Glutamatergic neuron (in vitro differentiated cells): ENCODE data around the gene NLRP6. TPM values are rescaled to one million over a fixed set of nuclear protein-coding genes. Genes with fewer than 3 reads are reported as not detected.

Source experiments
- DNase-seq: peaks from one replicate; pipeline ENCODE4 v3.0.0; 2022
- H3K27ac Mint-ChIP-seq: one replicate; pipeline ENCODE4 v1.8.0; 2020; ENCODE audit warnings: mild to moderate bottlenecking, mixed read lengths, inconsistent platforms; ENCODE audit not compliant: unreplicated experiment
- H3K27me3 Mint-ChIP-seq: one replicate; pipeline ENCODE4 v1.8.0; 2020; ENCODE audit warnings: mild to moderate bottlenecking, moderate library complexity, mixed read lengths, inconsistent platforms; ENCODE audit not compliant: unreplicated experiment
- H3K36me3 Mint-ChIP-seq: one replicate; pipeline ENCODE4 v1.8.0; 2020; ENCODE audit warnings: mild to moderate bottlenecking, mixed read lengths, inconsistent platforms; ENCODE audit not compliant: unreplicated experiment
- H3K4me1 Mint-ChIP-seq: one replicate; pipeline ENCODE4 v1.8.0; 2020; ENCODE audit warnings: mild to moderate bottlenecking, low read depth, mixed read lengths, inconsistent platforms; ENCODE audit not compliant: unreplicated experiment
- H3K4me3 Mint-ChIP-seq: one replicate; pipeline ENCODE4 v1.8.0; 2020; ENCODE audit warnings: mild to moderate bottlenecking, mixed read lengths, inconsistent platforms; ENCODE audit not compliant: unreplicated experiment
- H3K9me3 Mint-ChIP-seq: one replicate; pipeline ENCODE4 v1.8.0; 2020; ENCODE audit warnings: mild to moderate bottlenecking, moderate library complexity, mixed read lengths, inconsistent platforms; ENCODE audit not compliant: unreplicated experiment
- CTCF ChIP-seq: fragments of 200-600 bp; sonication (generic); IDR thresholded peaks from one replicate; pipeline ENCODE4 v1.5.0; 2021; ENCODE audit not compliant: partially characterized antibody, unreplicated experiment
- total RNA-seq: library from RNA; stranded (reverse); fragmentation: NEBNext Ultra II Directional; extraction: Animal tissue kit (Norgen Biotek cat#: 25700); gene quantifications from one replicate; pipeline ENCODE4 v1.2.1, GENCODE V29; 2021; ENCODE audit not compliant: unreplicated experiment

Gene NLRP6
- total RNA-seq, 1 donor from 2014 or later = not detected

GRCh38 chr11:271319-271715, 6.9 kb upstream of the NLRP6 start:
- no peaks in the 10 kb centered on the region for H3K4me1 Mint-ChIP-seq
- H3K27ac Mint-ChIP-seq = no peak overlapping the region
- peaks cover 18% of the 10 kb centered on the region for H3K9me3 Mint-ChIP-seq
- H3K36me3 Mint-ChIP-seq = peaks cover 5% of the 10 kb centered on the region
- H3K4me3 Mint-ChIP-seq = no peak overlapping the region
- no peak for DNase-seq
- TF ChIP-seq CTCF = no peak
- H3K27me3 Mint-ChIP-seq = peaks cover 3% of the 10 kb centered on the region

DNA sequence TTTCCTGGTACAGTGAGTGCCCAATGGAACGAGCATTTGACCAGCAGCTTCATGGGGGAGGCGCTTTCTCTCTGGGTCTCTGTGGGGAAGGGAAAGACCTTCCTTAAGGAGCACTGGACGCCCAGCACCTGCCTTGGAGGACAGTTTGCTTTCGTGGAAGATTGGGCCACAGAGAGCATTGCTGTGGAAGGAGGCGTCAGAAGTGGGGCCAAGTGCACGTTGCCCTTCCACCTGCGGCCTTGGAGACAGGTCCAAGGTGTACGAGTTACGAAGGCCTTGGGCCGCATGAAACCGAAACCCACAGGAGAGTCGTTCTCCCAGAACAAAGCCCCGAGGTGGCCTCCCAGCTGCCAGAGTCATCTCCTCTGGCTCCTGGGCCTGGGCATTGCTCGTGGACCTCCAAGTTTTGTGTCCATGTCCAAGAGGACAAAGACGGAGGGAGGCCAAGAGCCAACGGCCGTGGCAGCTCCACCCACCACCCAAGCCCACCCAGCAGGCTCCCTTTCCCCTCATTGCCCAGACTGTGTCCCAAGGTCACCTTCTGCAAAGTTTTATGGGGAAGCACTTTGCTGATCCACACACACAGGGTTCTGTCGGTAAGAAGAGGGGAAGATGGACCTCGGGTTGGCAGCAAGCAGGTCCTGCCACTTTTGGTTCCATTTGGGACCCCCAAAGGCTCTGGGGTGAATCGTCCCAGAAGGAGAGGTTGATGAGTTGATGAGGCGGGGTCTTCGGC, 5.8 kb upstream of the NLRP6 start:
- no peaks in the 10 kb centered on the region for H3K4me1 Mint-ChIP-seq
- peaks cover 10% of the 10 kb centered on the region for H3K36me3 Mint-ChIP-seq

GRCh38 chr11:272931-273198, 5.3 kb upstream of the NLRP6 start:
- Mint-ChIP-seq H3K36me3 (peaks cover 10% of the 10 kb centered on the region), H3K27me3 (peaks cover 5% of the 10 kb centered on the region), H3K27ac (no peak overlapping the region), H3K4me1 (no peaks in the 10 kb centered on the region), H3K9me3 (peaks cover 16% of the 10 kb centered on the region), H3K4me3 (no peak overlapping the region)
- TF ChIP-seq CTCF = no peak
- DNase-seq = no peak

More for the DNA sequence above, 5.8 kb upstream of the NLRP6 start:
- TF ChIP-seq CTCF = no peak
- H3K9me3 Mint-ChIP-seq = peaks cover 16% of the 10 kb centered on the region
- DNase-seq = no peak
- no peak overlapping the region for H3K27ac Mint-ChIP-seq
- H3K27me3 Mint-ChIP-seq = peaks cover 3% of the 10 kb centered on the region
- no peak overlapping the region for H3K4me3 Mint-ChIP-seq

GRCh38 chr11:276219-276618, 2.0 kb upstream of the NLRP6 start:
- H3K27ac Mint-ChIP-seq = no peak overlapping the region
- no peaks in the 10 kb centered on the region for H3K4me1 Mint-ChIP-seq
- H3K27me3 Mint-ChIP-seq = peaks cover 8% of the 10 kb centered on the region
- no peak for TF ChIP-seq CTCF
- no peak for DNase-seq
- H3K9me3 Mint-ChIP-seq = peaks cover 5% of the 10 kb centered on the region
- peaks cover 5% of the 10 kb centered on the region for H3K36me3 Mint-ChIP-seq
- H3K4me3 Mint-ChIP-seq = no peak overlapping the region

DNA sequence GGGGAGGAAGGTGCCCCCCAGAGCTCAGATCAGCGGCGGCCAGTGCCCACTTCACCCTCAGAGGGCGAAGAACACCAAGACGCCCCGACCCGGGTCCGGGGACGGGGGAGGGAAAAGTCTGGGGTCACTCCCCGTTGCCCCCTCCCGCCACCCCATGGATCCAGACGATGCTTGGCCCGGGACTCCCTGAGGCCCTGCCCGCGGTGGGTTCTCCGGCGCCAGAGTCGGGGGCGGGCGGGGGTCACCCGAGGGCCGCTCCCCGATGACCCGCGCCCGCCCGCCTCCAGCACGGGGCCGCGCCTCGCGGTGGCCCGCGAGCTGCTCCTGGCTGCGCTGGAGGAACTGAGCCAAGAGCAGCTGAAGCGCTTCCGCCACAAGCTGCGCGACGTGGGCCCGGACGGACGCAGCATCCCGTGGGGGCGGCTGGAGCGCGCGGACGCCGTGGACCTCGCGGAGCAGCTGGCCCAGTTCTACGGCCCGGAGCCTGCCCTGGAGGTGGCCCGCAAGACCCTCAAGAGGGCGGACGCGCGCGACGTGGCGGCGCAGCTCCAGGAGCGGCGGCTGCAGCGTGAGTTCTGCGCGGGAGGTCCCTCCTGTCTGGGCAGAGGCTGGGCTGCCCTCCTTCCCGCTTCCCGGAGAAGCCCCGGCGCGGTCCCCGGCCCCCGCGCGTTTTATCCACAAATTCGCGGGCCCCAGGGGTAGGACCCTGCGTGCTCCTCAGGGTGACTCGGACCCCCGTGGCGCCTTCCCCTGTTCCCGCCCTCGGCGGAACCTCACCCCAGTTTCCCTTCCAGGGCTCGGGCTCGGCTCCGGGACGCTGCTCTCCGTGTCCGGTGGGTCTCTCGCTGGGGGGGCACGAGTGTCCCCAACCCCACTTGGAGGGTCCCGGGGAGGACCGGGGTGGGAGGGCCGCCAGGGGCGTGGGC, 1.1 kb downstream of the NLRP6 start:
- peaks cover 3% of the 10 kb centered on the region for H3K4me1 Mint-ChIP-seq
- TF ChIP-seq CTCF = no peak
- no peak overlapping the region for H3K27ac Mint-ChIP-seq
- no peak overlapping the region for H3K4me3 Mint-ChIP-seq
- DNase-seq = no peak
- peaks cover 5% of the 10 kb centered on the region for H3K36me3 Mint-ChIP-seq
- H3K9me3 Mint-ChIP-seq = peaks cover 12% of the 10 kb centered on the region
- H3K27me3 Mint-ChIP-seq = peaks cover 22% of the 10 kb centered on the region
